Measurements from ENCODE around the gene PCDH12.

Gene PCDH12

DNA sequence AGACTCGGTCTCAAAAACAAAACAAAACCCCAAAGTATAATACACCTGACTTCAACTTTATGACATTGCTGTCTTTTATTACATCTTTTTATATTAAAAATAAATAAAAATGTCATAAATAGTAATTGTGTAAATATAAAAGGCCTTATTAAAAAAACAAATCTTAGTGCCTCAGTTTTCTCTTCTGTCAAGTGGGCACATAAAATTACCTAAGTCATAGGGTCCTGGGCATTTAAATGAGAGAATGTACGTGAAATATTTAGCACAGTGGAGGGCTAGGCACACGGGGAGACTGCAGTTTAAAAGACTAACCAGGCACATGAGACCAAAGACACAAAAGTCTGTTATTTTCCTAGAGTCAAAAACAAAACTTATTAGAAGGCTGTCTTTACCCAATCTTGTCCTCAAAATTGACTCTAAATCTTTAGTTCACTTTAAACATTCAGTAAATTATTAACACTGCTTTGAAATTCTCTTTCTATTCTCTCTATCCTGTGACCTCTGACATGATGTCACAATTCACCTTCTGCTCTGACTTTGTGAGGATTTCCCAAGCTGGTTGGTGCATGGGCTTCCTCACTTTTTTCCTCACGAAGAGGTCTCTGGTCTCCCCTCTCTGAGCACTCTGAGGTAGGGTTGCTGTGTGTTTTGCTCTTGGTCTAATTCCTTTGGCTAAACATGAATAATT is 8.4 kb upstream of the PCDH12 start:
- no peak for DNase-seq (ENCODE audit: low read depth in 2 of 2)

DNA sequence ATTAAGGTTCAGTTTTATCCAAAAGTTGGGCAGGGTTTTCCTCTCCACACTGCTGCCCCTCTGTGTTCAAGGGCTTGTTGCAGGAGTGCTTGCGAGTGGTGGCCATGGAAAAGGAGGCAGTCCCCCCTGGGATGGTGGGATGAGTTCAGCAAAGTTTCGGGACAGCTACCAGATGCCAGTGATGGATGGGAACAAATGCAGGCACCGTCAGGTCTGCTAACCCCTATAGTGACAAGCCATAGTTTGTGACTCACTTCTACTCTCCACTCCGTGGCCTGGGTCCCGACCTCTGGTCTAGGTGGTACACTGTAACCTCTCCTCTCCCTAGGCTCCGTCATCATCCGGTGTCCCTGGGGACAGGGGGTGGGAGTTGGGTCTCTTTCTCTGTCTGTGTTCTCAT is 7.1 kb upstream of the PCDH12 start:
- no peak for DNase-seq (ENCODE audit: low read depth in 2 of 2)

- no peak for DNase-seq (ENCODE audit: low read depth in 2 of 2)
Observed at GRCh38 chr5:141963701-141964100, 5.7 kb upstream of the PCDH12 start.

GRCh38 chr5:141961466-141961865 is 3.5 kb upstream of the PCDH12 start:
- no peak for DNase-seq (ENCODE audit: low read depth in 2 of 2)

DNA sequence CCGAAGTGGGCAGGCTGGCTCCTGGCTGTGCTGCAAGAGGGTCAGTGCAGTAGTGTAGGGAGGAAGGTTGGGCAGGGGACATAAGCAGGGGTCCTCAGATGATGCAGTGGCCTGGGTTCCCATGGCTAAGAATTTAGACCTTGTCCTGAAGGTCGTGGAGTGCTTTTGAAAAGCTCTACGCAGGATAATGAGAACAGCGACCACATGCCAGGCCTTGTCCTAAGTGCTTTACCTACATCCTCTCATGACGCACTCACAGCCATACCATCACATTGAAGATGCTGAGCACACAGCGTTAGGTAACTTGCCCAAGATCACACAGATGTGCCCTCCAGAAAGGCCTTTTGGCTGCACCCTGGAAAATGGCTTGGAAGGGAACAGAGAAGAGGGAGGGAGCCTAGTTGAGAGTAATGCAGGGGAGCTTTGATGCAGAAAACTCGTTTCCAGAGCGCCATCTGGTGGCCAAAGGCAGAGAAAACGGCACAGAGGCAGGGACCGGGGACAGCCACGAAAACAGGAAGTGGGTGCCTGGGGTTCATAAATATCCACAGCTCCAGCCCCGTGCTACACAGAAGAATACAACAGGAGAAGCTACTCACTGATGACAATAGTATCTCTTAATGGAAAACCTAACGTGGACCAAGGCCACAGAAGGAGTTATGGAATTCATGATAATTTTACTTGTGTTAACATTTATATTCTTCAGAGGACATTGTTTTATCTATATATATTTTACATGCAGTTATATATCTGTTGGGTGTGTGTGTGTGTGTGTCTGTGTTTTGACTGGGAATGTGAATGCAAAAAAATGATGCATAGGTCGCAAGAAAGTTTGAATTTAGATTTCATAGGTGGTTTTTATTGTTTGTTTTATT is 2.7 kb upstream of the PCDH12 start:
- peak; percentile 85 to 88 for DNase-seq (ENCODE audit: low read depth in 2 of 2)

GRCh38 chr5:141960018-141960417 is 2.0 kb upstream of the PCDH12 start:
- DNase-seq (ENCODE audit: low read depth in 2 of 2): no peak

DNA sequence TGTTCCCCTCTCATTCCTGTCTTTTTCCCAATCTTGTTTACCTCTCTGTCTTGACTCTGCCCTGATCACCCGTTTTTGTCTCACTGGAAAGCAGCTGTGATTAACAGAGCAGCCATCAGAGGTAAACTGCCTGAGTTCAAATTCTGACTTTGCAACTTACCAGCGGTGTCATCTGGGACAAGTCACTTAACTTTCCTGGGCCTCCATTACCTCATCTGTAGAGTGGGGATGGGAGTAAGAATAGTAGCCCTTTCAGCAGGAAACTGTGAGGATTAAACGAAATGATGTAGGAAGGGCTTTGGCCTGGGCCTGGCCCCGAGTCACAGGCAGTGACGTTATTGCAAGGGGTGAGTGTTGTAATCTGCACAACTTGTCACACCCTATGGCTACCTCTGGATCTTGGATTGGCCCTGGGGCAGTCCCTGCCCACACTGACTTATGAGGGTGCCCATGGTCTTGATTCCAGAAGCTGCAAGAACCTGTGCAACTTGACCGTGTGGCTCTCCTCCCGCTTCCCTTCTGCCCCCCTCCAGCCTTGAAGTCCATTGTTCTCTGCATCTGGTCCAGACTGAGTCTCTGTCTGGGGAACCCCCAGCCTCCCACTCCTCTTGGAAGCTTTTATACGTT is 657 bp upstream of the PCDH12 start:
- no peak for DNase-seq (ENCODE audit: low read depth in 2 of 2)

DNA sequence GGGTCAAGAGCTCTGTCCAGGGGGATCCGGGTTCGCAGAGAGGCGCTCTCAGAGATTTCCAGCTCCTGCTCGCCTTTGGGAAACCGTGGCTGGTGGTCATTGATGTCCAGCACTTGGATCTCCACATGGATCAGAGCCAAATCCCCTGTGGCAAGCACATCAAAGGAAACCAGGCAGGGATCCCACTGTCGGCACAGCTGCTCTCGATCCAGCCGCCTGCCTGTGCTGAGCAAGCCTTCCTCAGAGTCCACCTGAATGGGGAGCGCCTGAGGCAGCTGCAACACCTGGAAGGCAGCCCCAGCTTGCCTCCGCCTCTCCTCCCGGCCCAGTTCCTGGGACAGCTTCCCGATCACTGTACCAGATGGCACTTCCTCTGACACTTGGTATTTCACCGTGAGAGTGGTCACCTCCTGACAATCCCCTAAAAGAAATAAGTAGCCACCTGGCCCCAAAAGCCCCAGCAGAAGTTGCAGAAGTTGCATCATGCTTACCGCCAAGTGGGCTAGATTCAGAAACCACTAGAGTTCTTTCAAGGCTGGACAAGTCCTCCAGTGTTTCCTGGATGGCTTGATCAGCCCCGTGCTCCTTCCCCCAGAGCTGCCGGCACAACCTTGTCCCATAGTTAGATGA is 520 bp downstream of the PCDH12 start:
- no peak for DNase-seq (ENCODE audit: low read depth in 2 of 2)

- no peak for DNase-seq (ENCODE audit: low read depth in 2 of 2)
Observed at GRCh38 chr5:141954194-141954593, 3.8 kb downstream of the PCDH12 start.

GRCh38 chr5:141952020-141952419 is 6.0 kb downstream of the PCDH12 start:
- DNase-seq (ENCODE audit: low read depth in 2 of 2): no peak

GRCh38 chr5:141951332-141951781 is 6.6 kb downstream of the PCDH12 start:
- DNase-seq (ENCODE audit: low read depth in 2 of 2): no peak

DNA sequence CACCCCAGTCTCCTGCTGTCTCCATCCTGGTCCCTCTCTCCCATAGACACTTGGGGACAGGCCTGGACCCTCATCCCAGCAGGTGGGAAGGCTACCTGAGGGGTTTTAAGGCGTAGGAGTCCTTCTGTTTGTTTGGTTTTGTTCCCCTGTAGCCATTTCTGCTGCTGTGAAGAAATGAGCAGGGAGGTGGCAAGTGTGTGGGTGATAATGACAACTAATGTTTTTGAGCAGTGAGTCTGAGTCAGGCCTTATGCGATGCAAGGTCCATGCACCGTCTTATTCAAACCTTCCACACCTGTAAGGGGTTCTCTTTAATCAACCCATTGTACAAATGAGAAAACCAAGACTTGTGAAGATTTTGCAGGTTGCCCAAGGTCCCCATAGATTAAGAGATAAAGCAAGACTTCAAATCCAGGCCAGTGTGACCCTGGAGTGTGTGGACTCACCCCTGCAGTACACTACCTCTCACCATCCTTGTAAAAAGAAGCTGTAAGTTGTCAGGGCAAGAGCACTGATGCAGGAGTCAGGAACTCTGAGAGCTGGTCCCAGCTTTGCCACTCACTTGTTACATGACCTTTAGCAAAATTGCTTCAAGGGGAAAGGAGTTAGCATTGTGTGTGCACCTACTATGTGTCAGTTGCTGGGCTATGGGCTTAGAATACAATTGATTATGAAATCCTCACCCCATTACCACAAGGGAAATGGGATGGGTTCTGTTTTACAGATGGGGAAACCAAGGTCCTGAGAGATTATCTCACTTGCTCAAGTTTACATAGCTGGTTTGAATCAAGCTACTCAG is 7.6 kb downstream of the PCDH12 start:
- no peak for DNase-seq (ENCODE audit: low read depth in 2 of 2)

- no peak for DNase-seq (ENCODE audit: low read depth in 2 of 2)
Observed at GRCh38 chr5:141949511-141949910, 8.5 kb downstream of the PCDH12 start.

DNA sequence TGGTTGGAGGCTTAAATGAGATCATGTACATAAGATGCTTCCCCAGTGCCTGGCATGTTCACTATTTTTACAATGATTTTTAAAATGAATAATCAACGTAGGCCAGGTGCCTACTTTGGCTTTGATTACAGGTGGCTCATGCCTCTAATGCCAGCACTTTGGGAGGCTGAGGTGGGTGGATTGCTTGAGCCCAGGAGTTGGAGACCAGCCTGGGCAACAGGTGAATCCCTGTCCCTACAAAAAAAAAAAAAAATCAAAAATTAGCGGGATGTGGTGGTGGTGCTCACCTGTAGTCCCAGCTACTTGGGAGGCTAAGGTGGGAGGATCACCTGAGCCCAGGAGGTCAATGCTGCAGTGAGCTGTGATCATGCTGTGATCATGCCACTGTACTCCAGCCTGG is 9.2 kb downstream of the PCDH12 start:
- no peak for DNase-seq (ENCODE audit: low read depth in 2 of 2)

- DNase-seq (ENCODE audit: low read depth in 2 of 2): no peak
Observed at GRCh38 chr5:141947316-141947715, 10.7 kb downstream of the PCDH12 start.

GRCh38 chr5:141945511-141946051 is 12.4 kb downstream of the PCDH12 start:
- no peak for DNase-seq (ENCODE audit: low read depth in 2 of 2)

DNA sequence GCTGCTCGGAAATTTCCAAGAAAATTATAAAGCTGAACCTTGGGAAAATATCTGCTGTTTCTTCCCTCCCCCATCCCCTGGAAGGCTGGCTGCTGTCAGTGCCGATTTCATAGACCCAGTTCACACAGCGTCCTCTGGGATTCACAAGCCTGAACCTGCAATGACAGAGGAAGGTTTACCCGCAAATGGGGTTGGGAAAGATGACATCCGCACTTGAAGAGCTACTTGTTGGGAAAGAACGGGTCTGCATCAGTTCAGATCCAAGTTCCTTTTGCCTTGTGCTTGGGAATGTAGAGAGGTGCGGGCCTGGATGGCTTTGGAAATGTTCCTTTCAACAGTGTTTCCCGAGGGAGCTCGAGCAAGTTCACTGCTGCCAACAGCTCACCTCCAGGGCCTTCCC is 13.9 kb downstream of the PCDH12 start:
- no peak for DNase-seq (ENCODE audit: low read depth in 2 of 2)

DNA sequence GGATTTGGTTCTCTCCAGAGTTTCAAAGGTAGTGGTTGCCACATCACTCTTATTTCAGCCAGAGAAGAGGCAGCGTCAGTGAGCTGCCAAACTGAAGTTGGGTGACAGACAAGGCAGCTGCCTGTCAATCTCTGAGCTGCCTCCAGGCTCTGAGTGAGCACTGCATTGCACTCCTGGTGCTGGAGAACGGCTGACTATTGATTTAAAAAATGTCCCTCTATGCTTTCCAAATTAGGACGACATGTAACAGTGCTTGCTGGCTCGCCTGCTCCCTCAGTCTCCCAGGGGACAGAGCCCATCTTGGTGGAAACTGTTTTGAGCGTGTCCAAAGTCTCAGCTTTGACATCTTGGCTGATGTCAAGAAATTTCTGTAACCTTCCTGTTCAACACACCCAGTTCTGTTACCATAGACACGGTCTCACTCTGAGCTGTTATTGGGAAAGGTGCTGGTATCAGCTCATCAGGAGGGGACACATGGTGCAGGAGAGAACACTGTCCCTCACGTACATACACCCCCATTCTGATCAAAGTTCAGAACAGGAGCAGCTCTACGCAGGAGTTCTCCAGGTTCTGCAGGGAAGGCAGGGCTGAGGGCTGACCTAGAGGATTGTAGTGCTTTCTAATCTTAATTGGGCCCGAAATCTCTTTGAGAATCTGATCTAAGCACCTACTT is 15.7 kb downstream of the PCDH12 start:
- no peak for DNase-seq (ENCODE audit: low read depth in 2 of 2)

GRCh38 chr5:141941779-141942178 is 16.2 kb downstream of the PCDH12 start:
- no peak for DNase-seq (ENCODE audit: low read depth in 2 of 2)

- DNase-seq (ENCODE audit: low read depth in 2 of 2): no peak
Observed at GRCh38 chr5:141941307-141941706, 16.7 kb downstream of the PCDH12 start.

Data from stimulated activated CD4-positive, alpha-beta T cell treated with anti-CD3 and anti-CD28 coated beads, Interleukin-4, amount 100 ng/mL, for 48 hours (primary cell).